ENCODE data around the gene PRIMA1.

The PRIMA1 gene

GRCh38 chr14:93804654-93805053 lies 16.4 kb upstream of the PRIMA1 start:
- TF ChIP-seq CTCF (conservative IDR thresholded peaks at IDR 0.05; ENCODE audit: low read depth, low read length): no peak
- no peak for DNase-seq (ENCODE audit: low read depth)
- H3K4me3 ChIP-seq (ENCODE audit: low read length): no peak overlapping the region

GRCh38 chr14:93803408-93804318 lies 15.4 kb upstream of the PRIMA1 start:
- no peak for DNase-seq (ENCODE audit: low read depth)
- TF ChIP-seq CTCF (conservative IDR thresholded peaks at IDR 0.05; ENCODE audit: low read depth, low read length): no peak
- no peak overlapping the region for H3K4me3 ChIP-seq (ENCODE audit: low read length)

GRCh38 chr14:93799989-93800921 lies 12.0 kb upstream of the PRIMA1 start:
- TF ChIP-seq CTCF (conservative IDR thresholded peaks at IDR 0.05; ENCODE audit: low read depth, low read length): no peak
- H3K4me3 ChIP-seq (ENCODE audit: low read length): no peak overlapping the region
- no peak for DNase-seq (ENCODE audit: low read depth)

- TF ChIP-seq CTCF (conservative IDR thresholded peaks at IDR 0.05; ENCODE audit: low read depth, low read length): no peak
- no peak for DNase-seq (ENCODE audit: low read depth)
- no peak overlapping the region for H3K4me3 ChIP-seq (ENCODE audit: low read length)
These were observed 11.3 kb upstream of the PRIMA1 start for GRCh38 chr14:93799617-93799988.

- no peak overlapping the region for H3K4me3 ChIP-seq (ENCODE audit: low read length)
- no peak for DNase-seq (ENCODE audit: low read depth)
- no peak for TF ChIP-seq CTCF (conservative IDR thresholded peaks at IDR 0.05; ENCODE audit: low read depth, low read length)
These were observed 9.3 kb upstream of the PRIMA1 start for GRCh38 chr14:93797536-93797935.

- H3K4me3 ChIP-seq (ENCODE audit: low read length): no peak overlapping the region
- no peak for DNase-seq (ENCODE audit: low read depth)
- no peak for TF ChIP-seq CTCF (conservative IDR thresholded peaks at IDR 0.05; ENCODE audit: low read depth, low read length)
These were observed 8.8 kb upstream of the PRIMA1 start for GRCh38 chr14:93797071-93797470.
